HG02642 (cell line): ENCODE data around the gene CMKLR1.

Source experiments
- ATAC-seq: cut with Tn5 transposase; IDR thresholded peaks from one replicate; pipeline ENCODE4 v1.9.1; 2021; ENCODE audit warnings: mild to moderate bottlenecking; ENCODE audit not compliant: unreplicated experiment, poor library complexity

Gene CMKLR1

GRCh38 chr12:108240928-108241327 lies 98.2 kb downstream of the CMKLR1 start:
- ATAC-seq, result no peak

GRCh38 chr12:108240027-108240785 lies 98.9 kb downstream of the CMKLR1 start:
- ATAC-seq, result no peak

DNA sequence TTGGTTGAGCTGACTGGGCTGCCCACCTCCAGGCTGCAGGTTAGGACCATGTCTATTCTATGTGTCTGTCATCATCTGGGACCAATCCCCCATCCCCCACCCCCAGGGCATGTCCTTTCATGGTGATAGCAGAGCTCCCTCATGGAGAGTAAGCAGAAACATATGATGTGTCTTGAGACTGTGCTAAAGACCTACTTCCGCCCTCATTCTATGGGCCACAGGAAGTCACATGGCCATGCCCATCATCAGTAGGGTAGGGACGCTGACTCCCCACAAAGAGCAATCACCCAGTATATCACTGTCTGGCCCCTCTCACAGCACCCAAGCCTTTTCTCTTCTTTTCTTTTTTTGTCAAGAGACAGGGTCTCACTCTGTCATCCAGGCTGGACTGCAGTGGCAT lies 99.7 kb downstream of the CMKLR1 start:
- no peak for ATAC-seq

DNA sequence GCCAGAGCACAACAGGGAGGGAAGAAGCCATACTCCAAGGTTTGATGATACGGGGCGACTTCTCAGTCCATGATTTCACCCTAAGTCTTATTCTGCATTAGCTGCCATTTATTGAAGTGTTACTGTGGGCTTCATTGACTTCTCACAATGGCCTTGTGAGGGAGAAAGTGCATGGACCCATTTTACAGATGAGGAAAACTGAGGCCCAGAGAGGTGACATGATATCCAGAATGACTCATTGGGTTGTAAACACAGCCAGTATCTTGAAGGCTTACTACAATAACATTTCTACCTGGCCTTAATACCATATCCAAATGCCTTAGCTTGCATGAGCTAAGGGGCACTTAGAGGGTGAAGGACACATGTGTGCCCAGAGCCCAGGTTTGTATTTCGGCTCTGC lies 100.6 kb downstream of the CMKLR1 start:
- no peak for ATAC-seq
